ENCODE results near the gene UBE2J2.

- no peak for TF ChIP-seq CTCF (conservative IDR thresholded peaks at IDR 0.05; ENCODE audit: low read depth in 2 of 2)
- no peak for TF ChIP-seq POLR2AphosphoS5 (IDR thresholded peaks at IDR 0.05; ENCODE audit: low read depth)
- no peak for TF ChIP-seq EZH2 (IDR thresholded peaks at IDR 0.05; ENCODE audit: low read depth, unreplicated experiment)
- TF ChIP-seq EZH2phosphoT487 (IDR thresholded peaks at IDR 0.05; ENCODE audit: unreplicated experiment), result no peak
- TF ChIP-seq REST (IDR thresholded peaks at IDR 0.05; ENCODE audit: unreplicated experiment), result no peak
- no peak for TF ChIP-seq CREB1 (CRISPR knock-in tag; IDR thresholded peaks at IDR 0.05; ENCODE audit: low read depth)
- TF ChIP-seq ETS1 (IDR thresholded peaks at IDR 0.05), result no peak
- no peak for TF ChIP-seq JUNB (IDR thresholded peaks at IDR 0.05; ENCODE audit: unreplicated experiment)
- no peak for TF ChIP-seq NANOG (IDR thresholded peaks at IDR 0.05; ENCODE audit: borderline replicate concordance)
- no peak for TF ChIP-seq ZNF114 (CRISPR knock-in tag; IDR thresholded peaks at IDR 0.05)
These were observed 46.3 kb downstream of the UBE2J2 start for GRCh38 chr1:1227386-1227785.

Measured in GM23338 (cell line).